OCI-LY7 (cell line): ENCODE data around the gene CTBP2.

Experiments used
- EZH2phosphoT487 ChIP-seq: fragments of 200-600 bp; sonication (generic); IDR thresholded peaks from 2 replicates; pipeline ENCODE4 v1.6.1; 2018; ENCODE audit warnings: low read depth, borderline replicate concordance, mild to moderate bottlenecking, mixed run types, antibody characterized with exemption, low read length, moderate library complexity, mixed read lengths
- TF ChIP-seq, protein P1 (sequence below): fragments of 200-600 bp; sonication (generic); conservative IDR thresholded peaks from 2 replicates; pipeline ENCODE4 v1.5.1; 2014; ENCODE audit warnings: mild to moderate bottlenecking, antibody characterized with exemption, low read length, moderate library complexity, mixed read lengths

DNA sequence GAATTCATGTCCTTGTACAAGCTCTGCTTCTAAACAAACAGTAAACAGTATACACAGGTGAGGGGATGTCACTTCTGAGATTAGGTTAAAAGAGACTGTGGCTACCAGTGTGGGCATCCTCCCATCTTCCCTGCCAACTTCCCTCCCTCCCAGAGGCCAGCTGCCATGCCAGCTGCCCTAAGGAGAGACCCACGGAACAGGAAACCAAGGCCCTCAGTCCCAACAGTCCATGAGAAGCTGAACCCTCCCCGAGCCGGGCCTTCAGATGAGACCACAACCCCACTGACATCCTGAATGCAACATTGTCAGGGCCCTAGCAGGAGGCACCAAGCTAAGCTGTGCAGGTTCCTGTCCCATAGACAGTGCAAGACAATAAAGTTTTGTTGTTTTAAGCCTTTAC lies 106.1 kb downstream of the CTBP2 start:
- no peak for TF ChIP-seq EZH2phosphoT487
- TF ChIP-seq, protein P1, sequence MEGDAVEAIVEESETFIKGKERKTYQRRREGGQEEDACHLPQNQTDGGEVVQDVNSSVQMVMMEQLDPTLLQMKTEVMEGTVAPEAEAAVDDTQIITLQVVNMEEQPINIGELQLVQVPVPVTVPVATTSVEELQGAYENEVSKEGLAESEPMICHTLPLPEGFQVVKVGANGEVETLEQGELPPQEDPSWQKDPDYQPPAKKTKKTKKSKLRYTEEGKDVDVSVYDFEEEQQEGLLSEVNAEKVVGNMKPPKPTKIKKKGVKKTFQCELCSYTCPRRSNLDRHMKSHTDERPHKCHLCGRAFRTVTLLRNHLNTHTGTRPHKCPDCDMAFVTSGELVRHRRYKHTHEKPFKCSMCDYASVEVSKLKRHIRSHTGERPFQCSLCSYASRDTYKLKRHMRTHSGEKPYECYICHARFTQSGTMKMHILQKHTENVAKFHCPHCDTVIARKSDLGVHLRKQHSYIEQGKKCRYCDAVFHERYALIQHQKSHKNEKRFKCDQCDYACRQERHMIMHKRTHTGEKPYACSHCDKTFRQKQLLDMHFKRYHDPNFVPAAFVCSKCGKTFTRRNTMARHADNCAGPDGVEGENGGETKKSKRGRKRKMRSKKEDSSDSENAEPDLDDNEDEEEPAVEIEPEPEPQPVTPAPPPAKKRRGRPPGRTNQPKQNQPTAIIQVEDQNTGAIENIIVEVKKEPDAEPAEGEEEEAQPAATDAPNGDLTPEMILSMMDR = no peak
